ENCODE data around the gene TMEM151B.

The TMEM151B gene

DNA sequence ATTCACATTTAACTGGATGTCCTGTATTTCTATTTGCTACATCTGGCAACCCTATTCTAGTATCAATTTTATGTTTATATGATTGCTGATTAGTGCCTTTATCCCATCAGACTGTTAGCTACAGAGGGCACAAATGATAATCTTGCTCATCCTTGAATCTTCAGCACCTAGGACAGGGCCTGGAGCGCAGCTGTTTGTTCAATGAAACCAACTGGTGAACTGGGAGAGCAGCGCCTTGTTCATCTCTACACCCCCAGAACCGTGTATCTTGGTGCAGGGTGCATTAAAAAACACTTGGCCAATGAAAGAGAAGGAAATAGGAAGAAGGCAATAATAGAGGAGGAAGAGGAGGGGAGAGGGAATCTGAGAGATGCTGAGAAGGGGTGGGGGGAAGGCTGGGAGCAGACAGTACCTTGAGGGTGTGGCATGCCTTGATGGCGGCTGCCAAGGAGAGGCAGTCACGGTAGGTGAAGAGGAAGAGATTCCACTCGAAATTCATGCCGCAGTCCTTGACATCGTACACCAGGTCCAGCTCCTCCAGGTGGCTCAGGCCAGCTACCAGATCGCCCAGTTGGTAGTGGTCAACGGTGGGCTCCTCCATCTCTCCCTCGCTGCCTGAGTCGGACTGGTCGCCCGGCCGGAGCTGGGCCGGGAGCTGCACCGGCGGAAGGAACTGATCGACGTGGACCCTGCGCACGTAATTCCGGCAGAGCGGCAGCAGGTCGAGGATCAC, 15.5 kb downstream of the TMEM151B start:
- no peak for DNase-seq

GRCh38 chr6:44286285-44286565, 16.0 kb downstream of the TMEM151B start:
- DNase-seq: no peak

GRCh38 chr6:44286747-44287146, 16.5 kb downstream of the TMEM151B start:
- DNase-seq: no peak

GRCh38 chr6:44289726-44290260, 19.5 kb downstream of the TMEM151B start:
- DNase-seq: no peak

DNA sequence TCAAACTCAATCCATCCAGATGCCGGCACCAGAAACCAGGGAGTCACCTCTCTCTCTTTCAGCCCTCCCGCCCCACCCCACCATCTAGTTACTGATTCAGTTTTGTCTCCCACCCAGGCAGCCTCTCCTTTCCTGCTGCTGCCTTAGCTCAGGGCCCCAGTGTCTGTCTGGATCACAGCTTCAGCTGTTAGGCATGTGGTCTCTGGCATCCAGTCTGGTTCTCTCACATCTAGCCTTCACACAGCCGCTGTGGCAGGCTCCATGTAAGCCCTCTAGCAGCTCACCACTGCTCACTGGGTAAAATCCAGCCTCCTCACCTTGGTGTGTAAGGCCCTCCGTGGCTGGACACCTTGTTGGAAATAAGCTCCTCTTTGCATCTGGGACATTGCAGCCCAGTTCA, 21.6 kb downstream of the TMEM151B start:
- DNase-seq: no peak

- no peak for DNase-seq
These were observed 22.6 kb downstream of the TMEM151B start for GRCh38 chr6:44292661-44293365.

DNA sequence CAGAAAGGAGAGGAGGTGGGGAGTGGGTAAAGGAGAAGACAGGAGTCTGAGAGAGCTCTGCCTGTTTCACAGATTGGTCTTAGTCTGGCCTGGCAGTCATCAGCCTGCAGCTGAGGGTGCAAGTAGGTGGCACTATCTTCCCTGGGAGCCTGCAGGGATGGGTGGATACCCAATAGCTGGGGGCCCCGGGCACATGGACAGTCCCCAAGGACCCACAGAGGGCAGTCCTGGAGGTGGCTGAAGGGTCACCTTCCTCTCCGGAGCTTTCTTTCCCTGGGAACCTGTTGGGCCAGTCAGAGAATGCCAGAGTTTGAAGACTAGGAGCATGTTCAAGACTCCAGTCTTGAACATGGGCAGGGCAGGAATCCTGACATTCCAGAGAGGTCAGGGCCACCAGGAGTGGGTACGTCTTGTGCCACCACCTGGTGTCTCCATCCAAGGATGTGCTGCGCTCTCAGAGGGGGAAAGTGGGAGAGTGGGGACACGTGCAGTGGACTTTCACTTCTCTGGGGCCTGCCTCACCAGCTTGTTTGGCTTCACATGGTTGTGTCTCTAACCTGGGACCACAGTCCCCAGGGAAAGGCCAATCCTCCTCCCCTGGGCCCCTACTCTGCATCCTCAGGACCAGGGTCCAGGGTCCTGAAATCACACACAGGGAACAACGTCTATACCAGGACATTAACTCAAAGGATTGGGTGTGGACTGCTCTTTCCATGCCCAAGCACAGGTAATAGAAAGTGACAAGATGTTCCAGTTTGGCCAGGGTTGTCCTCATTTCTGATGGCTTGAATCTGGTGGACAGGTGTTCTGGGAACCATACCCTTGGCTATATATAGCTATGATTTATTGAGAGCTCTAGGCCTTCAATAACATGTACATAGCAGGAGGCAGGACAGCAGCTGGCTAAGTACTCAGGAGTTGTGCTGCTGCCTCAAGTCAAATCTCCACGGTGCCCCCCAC, 24.9 kb downstream of the TMEM151B start:
- DNase-seq: no peak

- peak; percentile 57 for DNase-seq
These were observed 27.1 kb downstream of the TMEM151B start for GRCh38 chr6:44297063-44298038.

GRCh38 chr6:44298055-44298803, 28.0 kb downstream of the TMEM151B start:
- peak; percentile 17 for DNase-seq

DNA sequence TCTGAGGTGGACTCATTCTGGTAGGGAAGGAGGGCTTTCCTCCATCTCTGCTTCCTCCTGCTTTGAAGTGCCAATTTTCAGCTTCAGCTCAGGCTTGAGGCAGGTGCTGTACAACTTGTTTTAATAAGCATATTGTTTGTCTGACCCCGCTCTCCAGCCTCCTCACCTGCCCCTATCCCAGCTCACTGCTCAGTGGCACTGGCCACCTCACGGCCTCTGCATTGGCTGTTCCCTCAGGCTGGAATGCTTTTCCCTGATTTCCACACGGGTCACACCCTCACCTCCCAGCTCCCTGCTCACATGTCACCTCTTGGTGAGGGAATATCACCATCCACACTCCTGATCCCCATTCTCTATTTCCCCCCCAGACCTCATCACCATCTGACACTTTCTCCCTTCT, 28.6 kb downstream of the TMEM151B start:
- peak; percentile 12 for DNase-seq

GRCh38 chr6:44300292-44300823, 30.1 kb downstream of the TMEM151B start:
- DNase-seq: peak; percentile 11

GRCh38 chr6:44301106-44301505, 30.9 kb downstream of the TMEM151B start:
- DNase-seq: peak; percentile 14

- DNase-seq: peak; percentile 11
These were observed 31.7 kb downstream of the TMEM151B start for GRCh38 chr6:44301782-44302564.

- DNase-seq: no peak
These were observed 32.6 kb downstream of the TMEM151B start for GRCh38 chr6:44302856-44303255.

DNA sequence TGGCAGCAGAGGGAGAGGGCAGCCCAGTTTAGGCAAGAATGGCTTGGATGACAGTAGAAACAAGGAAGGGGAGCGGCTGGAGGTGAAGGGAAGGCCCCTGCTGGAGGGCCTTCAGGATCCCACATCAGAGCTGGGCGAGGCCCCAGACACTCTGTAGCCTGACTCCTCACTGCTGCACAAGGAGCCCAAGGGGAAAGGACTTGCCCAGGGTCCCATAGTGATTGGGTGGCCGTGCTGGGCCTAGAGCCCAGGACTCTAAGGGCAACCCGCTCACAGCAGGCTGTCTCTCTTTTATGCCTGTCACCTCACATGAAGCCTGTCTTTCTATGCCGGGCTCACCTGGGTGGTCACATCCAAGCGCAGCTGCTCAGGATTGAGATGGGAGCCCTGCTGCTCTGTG, 33.6 kb downstream of the TMEM151B start:
- DNase-seq: no peak

DNA sequence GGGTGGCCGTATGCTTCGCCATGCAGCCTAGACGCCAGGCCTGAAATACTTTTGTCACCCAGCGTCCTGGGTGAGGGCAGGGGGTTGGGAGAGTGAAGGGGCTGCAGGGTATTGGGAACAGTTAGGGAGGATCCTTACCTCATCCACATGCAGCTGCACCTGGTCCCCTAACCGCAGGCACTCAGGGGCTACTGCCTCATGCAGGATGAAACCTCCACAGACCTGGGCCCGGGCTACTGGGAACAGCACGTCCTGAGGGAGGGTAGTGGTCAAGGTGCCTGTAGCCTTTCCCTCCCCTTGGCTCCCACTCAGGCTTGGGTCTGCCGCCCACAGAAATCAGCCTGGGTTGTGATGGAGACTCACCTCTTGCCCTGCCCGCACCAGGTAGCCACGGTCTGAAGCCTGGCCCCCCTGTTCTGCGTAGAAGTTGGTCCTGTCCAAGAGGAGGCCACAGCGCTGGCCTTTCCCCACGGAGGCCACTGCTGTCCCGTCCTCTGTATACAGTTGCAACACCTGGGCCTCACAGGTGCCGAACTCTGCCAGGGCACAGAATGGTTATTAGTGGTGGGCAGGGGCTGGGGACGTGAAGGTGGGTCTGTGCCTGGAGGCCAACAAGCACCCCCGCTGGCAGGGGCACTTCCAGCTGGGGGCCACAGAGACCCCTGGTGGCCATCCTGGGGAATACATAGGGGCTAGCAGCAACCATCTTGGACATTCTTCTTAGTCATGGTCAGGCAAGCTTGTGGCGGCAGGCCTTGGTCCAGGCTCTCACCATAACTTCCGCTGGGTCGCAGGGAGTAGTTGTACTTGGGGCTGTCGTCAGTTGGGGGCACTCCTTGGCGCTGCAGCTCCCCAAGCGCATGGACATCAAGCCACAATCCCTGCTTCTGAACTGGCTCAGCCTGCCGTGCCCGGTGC, 34.3 kb downstream of the TMEM151B start:
- no peak for DNase-seq

- DNase-seq: no peak
These were observed 35.0 kb downstream of the TMEM151B start for GRCh38 chr6:44305200-44305725.

GRCh38 chr6:44306710-44307109, 36.5 kb downstream of the TMEM151B start:
- DNase-seq: no peak

- no peak for DNase-seq
These were observed 37.0 kb downstream of the TMEM151B start for GRCh38 chr6:44307217-44307616.
